Right lung (tissue), 5 donors: Measurements from ENCODE around the gene GUCY1A2. TPM values are rescaled to one million over a fixed set of nuclear protein-coding genes. Genes with fewer than 3 reads are reported as not detected.
"Not testable (repeated sequence)": the region's sequence is repeated elsewhere in the genome, so short reads cannot be mapped to it uniquely, and the experiment has no call there.

ENCODE experiments used
- DNase-seq, 2 donors: peaks; one replicate each; pipeline ENCODE4 v3.0.0-alpha.2; 2013
- polyA plus RNA-seq, 5 donors: library from polyadenylated mRNA; unstranded; fragments of 120-200 nt; gene quantifications; one replicate each; pipeline versions ENCODE4 v1.2.1 to v1.2.3, GENCODE V29; 2013; ENCODE audit warnings: inconsistent platforms in 1 of 5, low replicate concordance in 1 of 5; ENCODE audit not compliant: insufficient read length in 5 of 5, insufficient read depth in 1 of 5

The GUCY1A2 gene
- polyA plus RNA-seq, 5 donors: 12.7 to 31.7 (median 26.8) TPM

DNA sequence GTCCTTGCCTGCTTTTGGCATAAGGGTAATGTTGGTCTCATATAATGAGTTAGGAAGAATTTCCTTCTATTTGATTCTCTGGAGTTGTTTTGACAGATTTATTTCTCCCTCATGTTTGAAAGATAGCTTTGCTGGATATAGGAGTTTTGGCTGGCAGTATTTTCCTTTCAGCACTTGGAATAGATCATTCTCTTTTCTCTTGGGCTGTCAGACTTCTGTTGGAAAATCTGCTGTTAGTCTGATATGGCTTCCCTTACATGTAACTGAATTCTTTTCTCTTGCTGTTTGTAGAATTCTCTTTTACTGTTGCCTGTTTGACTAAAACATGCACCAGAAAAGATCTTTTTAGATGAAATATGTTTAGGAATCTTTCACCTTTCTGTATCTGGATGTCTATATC is 165.5 kb downstream of the GUCY1A2 start:
- no peak for DNase-seq

DNA sequence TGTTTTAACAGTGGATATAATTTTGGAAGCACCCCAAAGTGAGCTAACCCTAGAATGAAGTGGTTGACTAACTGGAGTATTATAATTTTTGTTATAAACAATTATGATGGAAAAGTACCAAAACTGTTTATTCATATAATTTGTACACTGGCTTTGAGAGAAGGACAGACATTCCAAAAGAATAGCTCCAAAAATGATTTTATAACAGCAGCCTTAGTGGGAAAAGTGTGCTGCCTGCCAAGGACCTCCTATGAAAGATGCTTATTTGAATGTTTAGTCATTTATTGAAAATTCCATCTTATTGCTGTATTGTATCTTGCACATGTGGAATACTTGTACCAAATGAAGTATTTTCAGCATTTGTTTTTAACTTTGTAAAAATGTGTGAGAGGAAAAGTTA is 169.8 kb downstream of the GUCY1A2 start:
- DNase-seq: peak; percentile 27 to 31

DNA sequence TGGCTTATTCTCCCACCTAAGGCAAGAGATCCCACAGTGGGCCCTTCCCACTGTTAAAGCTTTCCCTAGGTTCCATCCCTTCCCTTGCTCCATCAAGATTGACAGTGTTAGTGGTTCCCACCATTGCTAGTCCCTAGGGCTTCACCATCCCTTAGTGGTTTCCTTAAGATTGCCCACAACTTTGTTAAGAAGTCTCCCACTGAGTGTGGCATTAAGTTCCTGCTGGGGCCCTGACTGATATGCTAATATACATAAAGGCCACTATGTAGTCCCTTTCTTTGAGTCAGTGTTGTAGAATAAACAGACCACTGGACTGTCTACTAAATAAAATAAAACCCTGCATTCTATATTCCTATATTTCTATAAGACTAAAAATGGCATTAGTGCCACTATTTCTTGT is 176.1 kb downstream of the GUCY1A2 start:
- DNase-seq: no peak

DNA sequence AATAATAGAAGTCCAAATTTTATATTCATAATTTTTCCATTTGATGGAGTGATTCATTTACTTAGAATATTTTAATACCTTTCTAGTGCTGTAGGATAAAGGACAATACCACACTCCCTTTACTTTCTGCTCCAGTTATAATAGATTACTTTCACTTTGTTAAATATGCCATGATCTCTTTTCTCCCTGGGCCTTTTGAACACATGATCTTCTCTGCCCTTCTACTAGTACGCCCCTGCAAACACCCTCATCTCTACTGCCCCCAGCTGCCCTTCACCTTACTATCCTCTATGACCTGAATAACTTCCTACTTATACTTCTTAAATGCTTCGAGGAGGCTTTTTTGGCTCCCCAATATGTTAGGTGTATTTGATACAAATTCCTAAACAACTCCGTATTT is 177.3 kb downstream of the GUCY1A2 start:
- no peak for DNase-seq

DNA sequence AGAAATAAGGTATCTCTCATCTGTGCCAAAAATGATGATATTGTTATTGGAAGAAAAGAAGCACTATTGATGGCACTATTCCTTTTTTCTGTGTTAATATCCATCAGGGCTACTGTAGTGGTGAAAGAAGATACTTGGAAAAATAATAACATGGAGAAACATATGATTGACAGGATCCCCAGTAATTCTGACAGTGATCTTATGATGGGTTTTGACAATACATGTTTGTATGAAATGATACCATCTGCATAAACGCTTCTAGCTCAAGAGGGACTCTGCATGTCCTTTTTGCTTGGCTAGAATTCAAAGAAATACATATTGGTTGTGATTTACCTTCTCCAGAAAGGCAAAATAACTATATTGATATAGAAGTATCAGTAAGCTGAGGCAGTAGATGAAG is 178.1 kb downstream of the GUCY1A2 start:
- DNase-seq: no peak

DNA sequence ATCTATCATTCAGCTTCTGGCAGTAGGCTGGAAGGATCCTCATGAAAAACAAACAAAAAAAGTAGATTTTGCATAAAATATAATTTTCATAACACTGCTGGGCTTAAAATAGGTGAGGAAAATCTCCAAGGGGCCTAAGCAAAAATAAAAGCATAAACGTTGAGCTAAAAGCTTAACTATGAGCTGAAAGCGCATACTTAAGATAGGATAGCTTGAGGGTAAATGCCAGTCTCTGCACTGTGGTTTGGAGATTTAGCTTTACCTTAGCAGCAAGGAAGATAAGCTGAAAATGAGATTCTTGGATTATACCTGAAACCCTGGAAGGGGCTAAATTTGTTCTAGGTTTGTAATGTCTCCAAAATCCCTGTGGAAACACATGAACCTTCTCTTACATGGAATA is 183.7 kb downstream of the GUCY1A2 start:
- DNase-seq: no peak

DNA sequence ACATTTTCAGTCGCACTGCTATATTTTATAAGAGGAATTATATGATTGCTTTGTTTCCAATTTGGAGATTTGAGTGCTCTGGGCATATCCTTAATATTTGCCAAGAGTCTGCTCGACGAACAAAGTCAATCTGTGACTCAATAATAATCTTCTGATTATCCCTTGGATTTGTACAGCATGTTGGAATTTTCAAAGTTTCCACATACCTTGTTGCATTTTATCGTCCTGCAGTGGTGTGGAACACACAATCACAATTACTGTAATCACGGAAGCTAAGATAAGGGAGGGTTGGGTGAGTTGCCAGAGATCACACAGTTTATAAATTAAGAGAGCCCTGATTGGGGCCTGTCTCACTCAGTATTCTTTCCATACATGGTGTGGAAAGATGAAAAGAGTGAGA is 189.3 kb downstream of the GUCY1A2 start:
- no peak for DNase-seq

DNA sequence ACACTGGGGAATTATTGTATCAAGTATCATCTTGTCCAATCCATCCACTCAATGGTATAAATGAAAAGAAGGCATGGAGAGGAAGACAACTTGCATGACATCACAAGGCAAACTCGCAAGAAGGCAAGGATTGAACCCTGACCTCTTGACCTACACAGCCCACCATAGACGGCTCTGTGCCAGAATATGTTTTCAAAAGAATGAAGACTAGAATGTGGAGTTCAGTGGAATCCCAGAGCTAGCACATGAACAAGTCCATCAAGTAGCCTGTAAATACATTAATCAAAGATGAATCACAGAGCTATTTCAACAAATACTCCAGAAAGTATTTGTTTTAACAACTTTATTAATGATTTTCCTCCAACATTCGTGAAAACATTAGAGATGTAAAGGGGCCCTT is 189.7 kb downstream of the GUCY1A2 start:
- DNase-seq: no peak

DNA sequence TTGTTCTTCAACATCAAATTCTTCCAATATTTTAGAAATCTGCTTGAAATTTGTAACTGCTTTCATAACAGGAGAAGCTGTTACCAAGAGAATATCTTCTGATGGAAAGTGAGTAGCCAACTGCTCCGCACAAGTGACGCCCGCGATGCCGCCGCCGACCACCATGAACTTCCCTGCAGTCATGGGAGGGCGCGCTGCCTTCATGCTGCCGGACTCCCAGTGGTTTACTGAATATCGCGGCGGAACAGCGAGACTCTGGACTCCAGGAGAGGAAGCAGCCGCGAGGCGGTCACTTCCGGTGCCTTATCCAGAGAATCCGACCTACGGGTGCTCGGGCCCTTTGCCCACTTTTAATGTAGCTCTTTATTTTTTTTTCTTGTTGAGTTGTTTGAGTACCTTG is 190.6 kb downstream of the GUCY1A2 start:
- DNase-seq: no peak

DNA sequence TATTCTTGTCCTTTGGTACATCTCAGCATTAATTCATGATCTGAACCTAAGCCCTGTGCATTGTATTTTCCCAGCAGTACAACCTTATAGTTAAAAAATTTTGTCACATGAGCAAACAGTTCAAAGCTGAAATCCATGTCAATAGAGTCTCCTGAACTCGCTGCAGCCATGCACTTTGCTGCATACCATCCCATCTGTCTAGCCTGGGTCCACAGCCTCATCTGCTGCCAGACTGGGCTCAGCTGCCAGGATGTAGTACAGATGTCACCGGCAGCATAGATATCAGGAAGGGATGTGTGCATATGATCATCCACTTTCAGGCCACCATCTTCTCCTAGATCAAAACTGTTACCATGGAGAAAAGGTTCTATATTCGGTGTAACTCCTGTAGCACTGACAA is 191.7 kb downstream of the GUCY1A2 start:
- DNase-seq: not testable (repeated sequence)

DNA sequence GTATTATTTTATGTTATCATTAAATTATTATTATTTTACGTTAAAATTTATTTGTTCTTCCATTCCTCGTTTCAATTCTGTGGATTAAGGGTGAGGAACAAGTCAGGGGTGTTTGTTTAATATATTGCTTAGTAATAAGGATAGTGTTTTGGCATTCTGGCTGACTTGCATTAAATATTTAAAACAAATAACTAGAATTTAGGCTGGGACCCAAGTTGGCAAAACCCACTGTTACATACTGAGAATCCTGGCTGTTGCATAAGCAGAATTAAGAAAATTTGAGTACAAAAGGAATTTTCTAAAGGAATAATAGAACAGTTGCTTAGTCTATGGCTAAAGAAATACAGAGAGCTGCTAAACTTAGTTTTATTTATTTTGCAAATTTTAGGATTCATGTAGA is 196.4 kb downstream of the GUCY1A2 start:
- DNase-seq: peak; percentile 75

DNA sequence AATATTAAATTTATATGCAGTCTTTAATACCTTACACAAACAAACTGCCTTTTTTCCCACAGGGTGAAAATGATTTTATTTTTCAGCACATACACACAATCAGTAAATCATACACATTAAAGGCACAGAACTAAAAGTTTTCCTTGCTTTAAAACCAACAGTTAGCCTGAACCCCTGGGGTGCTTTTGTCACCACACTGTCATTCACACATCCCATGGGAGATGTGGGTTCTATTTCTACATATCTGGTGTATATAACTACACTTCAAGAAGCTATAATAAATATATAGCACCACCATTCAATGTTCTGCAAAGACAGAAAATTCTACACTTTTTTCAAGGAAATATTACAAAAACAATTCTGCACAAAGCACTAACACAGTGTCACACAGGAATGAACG is 197.0 kb downstream of the GUCY1A2 start:
- no peak for DNase-seq

DNA sequence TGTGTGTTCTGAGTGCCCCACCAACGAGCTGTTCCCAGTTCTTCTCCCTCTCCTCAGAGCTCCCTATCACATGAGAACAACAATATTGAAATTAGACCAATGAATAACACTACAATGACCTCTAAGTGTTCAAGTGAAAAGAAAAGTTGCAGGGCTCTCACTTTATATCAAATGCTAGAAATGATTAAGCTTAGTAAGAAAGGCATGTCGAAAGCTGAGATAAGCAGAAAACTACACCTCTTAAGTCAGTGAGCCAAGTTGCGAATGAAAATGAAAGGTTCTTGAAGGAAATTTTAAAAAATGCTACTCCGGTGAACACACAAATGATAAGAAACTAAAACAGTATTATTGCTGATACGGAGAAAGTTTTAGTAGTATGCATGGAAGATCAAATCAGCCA is 199.8 kb downstream of the GUCY1A2 start:
- DNase-seq: no peak

DNA sequence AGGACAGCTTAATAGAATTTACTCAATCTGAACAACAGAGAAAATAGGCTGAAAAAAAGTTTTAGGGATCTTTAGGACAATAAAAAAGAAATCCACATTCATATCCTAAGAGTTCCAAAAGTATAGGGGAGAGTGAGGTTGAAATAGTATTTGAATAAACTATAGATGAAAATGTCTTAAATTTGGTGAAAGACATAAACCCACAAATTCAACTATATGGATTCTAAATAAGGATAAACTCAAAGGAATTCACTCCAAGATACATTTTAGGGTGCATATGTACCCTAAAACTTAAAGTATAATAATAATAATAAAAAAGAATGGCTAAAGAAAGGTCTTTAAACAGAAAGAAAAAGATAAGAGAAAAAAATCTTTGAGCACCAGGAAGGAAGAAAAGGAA is 203.1 kb downstream of the GUCY1A2 start:
- DNase-seq: no peak

DNA sequence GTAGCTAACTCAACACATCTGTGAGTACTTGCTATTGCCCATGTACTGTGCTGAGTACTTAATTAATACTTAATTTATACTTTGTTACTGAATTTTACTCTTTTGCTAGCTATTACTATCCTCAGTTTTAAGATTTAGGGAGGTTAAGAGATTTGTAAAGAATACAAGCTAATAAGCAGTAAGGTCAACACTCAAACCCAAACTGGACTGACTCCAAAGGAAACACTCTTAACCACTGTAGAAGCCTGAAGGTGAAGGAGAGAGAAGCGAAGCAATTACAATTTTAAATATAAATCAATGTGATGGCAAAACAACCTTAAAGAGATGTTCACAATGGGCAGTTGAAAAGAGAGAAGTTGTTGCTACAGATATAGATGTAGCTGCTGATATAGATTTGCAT is 204.5 kb downstream of the GUCY1A2 start:
- no peak for DNase-seq

DNA sequence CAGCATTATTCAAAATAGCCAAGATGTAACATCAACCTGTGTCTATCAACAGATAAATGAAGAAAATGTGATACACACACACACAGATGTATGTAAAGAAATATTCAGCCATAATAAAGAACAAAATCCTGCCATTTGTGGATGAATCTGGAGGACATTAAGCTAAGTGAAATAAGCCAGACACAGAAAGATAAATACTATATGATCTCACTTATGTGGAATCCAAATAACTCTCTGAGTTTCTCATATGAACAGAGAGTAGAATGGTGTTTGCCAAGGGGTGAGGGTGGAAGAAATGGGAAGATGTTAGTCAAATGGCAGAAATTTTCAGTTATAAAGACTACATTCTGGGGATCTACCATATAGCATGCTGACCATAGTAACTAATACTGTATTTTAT is 224.2 kb downstream of the GUCY1A2 start:
- no peak for DNase-seq

DNA sequence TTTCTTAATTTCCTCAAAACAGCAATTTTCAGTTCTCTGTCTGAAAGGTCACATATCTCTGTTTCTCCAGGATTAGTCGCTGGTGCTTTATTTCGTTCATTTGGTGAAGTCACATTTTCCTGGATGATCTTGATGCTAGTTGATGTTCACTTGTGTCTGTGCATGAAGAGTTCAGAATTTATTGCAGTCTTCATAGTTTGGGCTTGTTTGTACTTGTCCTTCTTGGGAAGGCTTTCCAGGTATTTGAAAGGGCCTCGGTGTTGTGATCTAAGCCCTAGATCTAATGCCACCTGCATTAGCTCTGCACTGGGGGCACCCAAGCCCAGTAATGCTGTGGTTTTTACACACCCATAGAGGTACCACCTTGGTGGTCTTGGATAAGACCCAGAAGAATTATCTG is 228.9 kb downstream of the GUCY1A2 start:
- no peak for DNase-seq

DNA sequence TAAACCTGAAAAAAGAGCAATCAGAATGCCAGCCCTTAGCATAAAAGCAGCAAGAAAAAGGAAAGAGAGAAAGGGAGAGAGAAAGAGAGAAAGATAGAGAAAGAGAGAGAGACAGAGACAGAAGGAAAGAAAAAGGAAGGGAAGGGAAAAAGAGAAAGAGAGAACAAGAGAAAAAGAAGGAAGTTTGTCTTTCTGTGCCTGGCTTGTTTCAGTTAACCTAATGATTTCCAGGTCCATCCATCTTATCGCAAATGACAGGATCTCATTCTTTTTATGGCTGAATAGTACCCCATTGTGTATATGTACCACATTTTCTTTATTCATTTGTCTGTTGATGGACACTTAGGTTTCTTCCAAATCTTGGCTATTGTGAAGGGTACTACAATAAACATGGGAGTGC is 230.8 kb downstream of the GUCY1A2 start:
- no peak for DNase-seq

DNA sequence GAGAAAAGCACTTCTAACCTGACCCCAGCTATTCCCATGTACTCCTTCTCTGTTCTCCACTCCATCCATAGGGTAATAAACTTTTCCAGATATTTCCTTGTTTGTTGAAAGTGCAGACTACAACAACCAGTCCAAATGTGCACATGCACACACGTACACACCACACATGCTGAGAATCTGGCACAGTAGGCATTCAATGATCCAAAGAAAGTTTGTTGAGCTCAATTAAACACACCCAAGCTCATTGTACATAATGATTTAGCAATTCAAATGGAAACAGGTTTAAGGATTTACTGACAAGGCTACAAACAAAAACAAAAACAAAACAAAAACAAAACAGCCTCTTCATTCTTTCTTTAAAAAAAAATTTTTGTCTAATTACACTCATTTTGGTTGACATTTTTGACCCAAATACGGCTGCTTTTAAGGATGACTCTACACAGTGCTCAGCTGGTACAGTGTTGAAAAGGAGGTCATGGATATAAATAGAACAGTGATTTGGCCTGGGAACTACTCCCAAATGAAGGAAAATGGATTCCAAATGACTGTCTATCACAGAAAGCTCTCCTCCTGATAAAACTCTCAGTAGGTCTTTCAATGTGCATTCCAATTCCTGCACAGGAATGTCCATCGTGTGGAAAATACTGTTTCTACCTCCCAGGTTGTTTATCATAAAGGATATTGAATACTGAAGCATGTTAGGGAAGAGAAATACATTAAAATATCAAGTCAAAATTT is 232.2 kb downstream of the GUCY1A2 start:
- no peak for DNase-seq

DNA sequence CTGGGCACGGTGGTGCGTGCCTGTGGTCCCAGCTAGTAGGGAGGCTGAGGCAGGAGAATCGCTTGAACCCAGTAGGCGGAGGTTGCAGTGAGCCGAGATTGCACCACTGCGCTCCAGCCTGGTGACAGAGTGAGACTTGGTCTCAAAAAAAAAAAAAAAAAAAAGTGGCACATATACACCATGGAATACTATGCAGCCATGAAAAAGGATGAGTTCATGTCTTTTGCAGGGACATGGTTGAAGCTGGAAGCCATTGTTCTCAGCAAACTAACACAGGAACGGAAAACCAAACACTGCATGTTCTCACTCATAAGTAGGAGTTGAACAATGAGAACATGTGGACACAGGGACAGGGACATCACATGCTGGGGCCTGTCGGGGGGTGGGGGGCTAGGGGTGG is 241.0 kb downstream of the GUCY1A2 start:
- not testable (repeated sequence) for DNase-seq

DNA sequence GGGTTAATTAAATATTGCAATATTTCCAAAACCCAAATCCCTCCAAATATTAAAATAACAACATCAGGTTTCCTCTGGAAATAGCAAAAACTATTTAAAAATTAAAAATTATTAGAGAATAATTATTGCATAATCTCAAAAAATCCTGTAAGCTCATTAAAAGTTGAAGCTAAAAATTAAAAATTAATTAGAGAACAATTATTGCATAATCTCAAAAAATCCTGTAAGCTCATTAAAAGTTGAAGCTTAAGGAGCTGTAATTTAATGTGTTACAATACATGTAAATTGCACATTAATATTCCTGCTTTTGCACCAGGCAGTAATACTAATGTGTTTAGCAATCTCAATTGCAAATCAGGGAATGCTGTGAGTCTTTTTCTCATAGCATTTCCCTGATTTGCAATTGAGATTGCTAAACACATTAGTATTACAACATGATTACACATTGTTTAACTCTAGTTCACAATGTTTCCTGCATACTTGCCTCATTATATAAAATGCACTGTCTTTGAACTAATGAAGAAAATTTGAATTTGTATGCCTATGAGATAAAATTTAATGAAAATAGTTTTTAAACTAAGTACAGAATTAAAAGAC is 247.7 kb downstream of the GUCY1A2 start:
- DNase-seq: no peak

DNA sequence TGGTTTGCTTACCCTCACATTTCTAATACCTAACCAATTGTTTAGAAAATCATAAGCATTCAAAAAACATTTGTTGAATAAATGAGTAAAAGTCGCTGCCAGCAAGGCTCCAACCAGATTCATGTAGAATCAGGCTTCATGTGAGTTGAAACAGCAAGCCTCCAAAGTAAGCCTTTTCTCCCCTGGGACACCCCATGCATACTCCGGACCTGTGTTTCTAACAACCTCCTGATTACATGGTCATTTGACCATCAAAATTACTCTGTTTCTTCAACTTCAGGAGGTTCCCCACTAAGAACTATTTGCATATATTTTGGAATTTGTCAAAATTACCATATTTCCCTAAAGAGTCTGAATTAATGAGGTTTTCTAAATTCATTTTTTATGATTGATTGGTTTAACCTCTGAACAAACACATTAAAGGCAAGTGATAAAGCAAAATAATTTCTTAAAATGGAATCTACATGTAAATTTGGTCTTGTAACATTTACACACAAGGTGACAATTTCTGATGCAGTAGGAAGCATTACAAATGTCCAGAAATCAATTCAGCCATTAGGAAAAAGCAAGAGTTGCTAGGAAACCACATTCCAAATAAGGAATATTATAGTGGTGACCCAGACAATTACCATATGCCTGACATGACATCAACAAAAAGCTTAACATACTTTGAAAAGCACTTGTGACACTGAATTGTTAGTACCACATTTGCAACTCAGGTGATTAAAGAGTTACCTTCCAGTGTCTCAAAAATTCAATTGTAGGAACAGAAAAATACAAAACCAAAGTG is 252.6 kb downstream of the GUCY1A2 start:
- DNase-seq: peak; percentile 63 to 70

DNA sequence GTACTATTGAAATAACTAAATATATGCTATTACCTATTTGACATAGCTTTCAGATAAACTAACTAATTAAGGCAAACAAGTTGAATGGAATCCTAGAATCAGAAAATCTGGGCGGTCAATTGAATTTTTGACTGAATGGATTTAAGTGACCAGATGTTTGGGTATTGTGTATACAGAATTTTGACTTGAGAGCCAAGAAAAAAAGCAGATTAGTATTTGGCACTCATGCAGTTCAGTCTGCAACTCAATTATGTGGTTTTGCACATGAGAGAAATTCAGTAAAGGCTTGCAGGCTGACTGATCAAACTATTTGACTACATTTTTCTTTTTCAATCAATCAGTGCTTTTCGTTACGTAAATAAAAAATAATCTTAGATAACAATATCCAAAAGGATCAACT is 254.8 kb downstream of the GUCY1A2 start:
- DNase-seq: peak in 1 of 2 donors; percentile 33
